ENCODE data around the gene PCDHA8. TPM values are rescaled to one million over a fixed set of nuclear protein-coding genes. Genes with fewer than 3 reads are reported as not detected.
A peak's percentile ranks its signal among the peaks of the same experiment; 100 is the strongest.
"Not testable (repeated sequence)": the region's sequence is repeated elsewhere in the genome, so short reads cannot be mapped to it uniquely, and the experiment has no call there.

The PCDHA8 gene
- total and polyA plus RNA-seq, 10 donors = 0.11 to 0.52 (median 0.25) TPM; not detected in 5

GRCh38 chr5:140796718-140797095 is 44.3 kb upstream of the PCDHA8 start:
- DNase-seq = no peak
- Histone ChIP-seq H3K36me3 (no peaks in the 10 kb centered on the region), H3K9me3 (peaks cover 2 to 99% (median 84%) of the 10 kb centered on the region in 8 donors), H3K27ac (no peak overlapping the region), H3K4me3 (no peak overlapping the region), H3K27me3 (replicated peaks in 1 of 7) (peaks cover 0 to 71% (median 0%) of the 10 kb centered on the region in 7 donors), H3K4me1 (no peaks in the 10 kb centered on the region)
- WGBS, 5 donors = 53 to 75% (median 60%) methylated on average over 34 to 39 of the region's 39 CpGs
- intact Hi-C loops (cut with DNase I; ENCODE audit: low total_unique reads) = no loop called here
- TF ChIP-seq POLR2A (IDR thresholded peaks at IDR 0.05) (no peak), CTCF (IDR thresholded peaks at IDR 0.05 in 8 of 11, conservative IDR thresholded peaks at IDR 0.05 in 3 of 11) (no peak), POLR2AphosphoS5 (IDR thresholded peaks at IDR 0.05) (no peak)

GRCh38 chr5:140800816-140801493 is 40.0 kb upstream of the PCDHA8 start, which contains the start of gene PCDHA3:
Gene PCDHA3, plus strand, starts transcription at chr5:140801057.
- H3K27me3 ChIP-seq (replicated peaks in 1 of 7) = peaks cover 0 to 58% (median 0%) of the 10 kb centered on the region in 7 donors
- DNase-seq = no peak
- no peak within 1 kb of the TSS for H3K27ac ChIP-seq
- no peaks in the 10 kb centered on the region for H3K36me3 ChIP-seq
- H3K4me3 ChIP-seq = peak within 1 kb of the TSS in 2 of 8 donors; percentile 32 to 44
- 20 to 30% (median 25%) methylated on average over 27 to 29 of the region's 29 CpGs for WGBS, 5 donors
- TF ChIP-seq CTCF (IDR thresholded peaks at IDR 0.05 in 8 of 11, conservative IDR thresholded peaks at IDR 0.05 in 3 of 11) (peak in 1 of 11 experiments; percentile 12), POLR2AphosphoS5 (IDR thresholded peaks at IDR 0.05) (no peak), POLR2A (IDR thresholded peaks at IDR 0.05) (no peak)
- intact Hi-C loops (cut with DNase I; ENCODE audit: low total_unique reads) = no loop called here
- H3K4me1 ChIP-seq = no peaks in the 10 kb centered on the region
- peaks cover 2 to 95% (median 64%) of the 10 kb centered on the region in 8 donors for H3K9me3 ChIP-seq

GRCh38 chr5:140801494-140801841 is 39.5 kb upstream of the PCDHA8 start:
- H3K4me3 ChIP-seq = peak overlapping the region in 2 of 8 donors; percentile 32 to 44

GRCh38 chr5:140802381-140802780 is 38.6 kb upstream of the PCDHA8 start:
- intact Hi-C loops (cut with DNase I; ENCODE audit: low total_unique reads); H3K27ac ChIP-seq; H3K4me1 ChIP-seq; H3K36me3 ChIP-seq; DNase-seq; H3K4me3 ChIP-seq: not testable (repeated sequence)
- H3K27me3 ChIP-seq (replicated peaks in 1 of 7) = peaks cover 0 to 58% (median 0%) of the 10 kb centered on the region in 7 donors
- H3K9me3 ChIP-seq = peaks cover 0 to 95% (median 64%) of the 10 kb centered on the region in 8 donors
- 49 to 78% (median 60%) methylated on average over 29 to 45 of the region's 45 CpGs for WGBS, 5 donors

More at GRCh38 chr5:140801494-140801841, 39.5 kb upstream of the PCDHA8 start:
- H3K36me3 ChIP-seq = no peaks in the 10 kb centered on the region
- peaks cover 0 to 58% (median 0%) of the 10 kb centered on the region in 7 donors for H3K27me3 ChIP-seq (replicated peaks in 1 of 7)
- H3K27ac ChIP-seq = no peak overlapping the region
- peaks cover 2 to 95% (median 64%) of the 10 kb centered on the region in 8 donors for H3K9me3 ChIP-seq
- no peak for DNase-seq
- TF ChIP-seq CTCF (IDR thresholded peaks at IDR 0.05 in 8 of 11, conservative IDR thresholded peaks at IDR 0.05 in 3 of 11) (peak in 2 of 11 experiments; percentile 10 to 12), POLR2A (IDR thresholded peaks at IDR 0.05) (no peak)
- no peaks in the 10 kb centered on the region for H3K4me1 ChIP-seq
- intact Hi-C loops (cut with DNase I; ENCODE audit: low total_unique reads) = no loop called here
- WGBS, 5 donors = 17 to 31% (median 20%) methylated on average over 16 of the region's 16 CpGs

Measured in spleen (tissue), 11 donors.